ENCODE measurements around the gene NAE1.
"Not testable (repeated sequence)": the region's sequence is repeated elsewhere in the genome, so short reads cannot be mapped to it uniquely, and the experiment has no call there.

Gene NAE1

DNA sequence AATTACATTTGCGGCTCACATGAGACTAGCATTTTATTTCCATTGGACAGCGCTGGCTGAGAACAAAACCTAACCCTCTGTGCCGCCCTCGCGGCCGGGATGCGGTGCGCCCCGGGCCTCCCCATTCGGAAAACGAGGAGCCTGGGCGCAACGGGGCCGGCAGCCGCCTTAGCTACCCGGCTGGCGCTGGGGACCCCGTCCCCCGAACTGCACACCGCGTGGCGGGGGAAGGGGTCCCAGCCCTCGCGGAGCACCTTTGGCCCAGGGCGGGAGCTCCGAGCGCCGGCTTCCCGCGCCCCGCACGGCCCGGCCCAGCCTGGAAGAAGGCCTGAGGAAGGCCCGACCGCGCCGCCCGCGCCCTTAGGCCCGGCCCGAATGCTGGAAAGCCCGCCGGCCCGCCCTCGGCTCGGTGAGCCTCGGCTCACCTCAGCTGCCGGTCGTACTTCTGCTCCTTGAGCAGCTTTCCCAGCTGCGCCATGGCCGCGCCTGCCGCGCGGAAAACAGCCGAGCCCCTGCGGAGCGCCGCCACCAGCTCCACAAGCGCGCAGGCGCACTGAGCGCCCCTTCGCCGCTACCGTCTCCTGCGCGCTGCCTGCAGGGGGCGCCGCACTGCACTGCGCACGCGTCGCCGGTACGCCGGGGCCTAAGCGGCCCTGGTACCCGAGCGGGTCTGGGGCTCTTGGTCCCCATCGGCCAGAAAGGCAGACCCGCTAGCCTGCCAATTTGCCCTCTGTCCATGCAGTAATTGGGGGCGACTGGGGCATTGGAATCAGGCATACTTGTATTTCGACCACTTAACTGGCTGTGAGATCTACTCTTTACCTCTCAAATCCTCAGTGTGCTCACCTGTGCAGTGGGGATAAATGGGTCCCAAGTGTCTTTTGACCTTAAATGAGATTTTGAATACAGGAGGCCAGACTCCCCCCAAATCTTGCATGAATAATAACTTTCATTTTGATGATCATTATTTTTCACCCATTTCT is at the start of gene NAE1:
NAE1 (minus strand) TSS at position 555 of the 983 bp plus-strand sequence; CDS start at position 478, 77 bp downstream.
- H3K9me3 ChIP-seq (ENCODE audit: control insufficient read depth, low read length): no peaks in the 10 kb centered on the region
- peaks cover 7% of the 10 kb centered on the region for H3K4me1 ChIP-seq (ENCODE audit: control insufficient read depth, insufficient read depth, low read length)
- H3K4me3 ChIP-seq (ENCODE audit: low read length): peak within 1 kb of the TSS; percentile 44
- H3K27me3 ChIP-seq (ENCODE audit: control insufficient read depth, insufficient read depth, low read length): no peaks in the 10 kb centered on the region
- peak within 1 kb of the TSS; percentile 80 for H3K9ac ChIP-seq (ENCODE audit: low read length)
- H3K36me3 ChIP-seq (ENCODE audit: control insufficient read depth, insufficient read depth, low read length): no peaks in the 10 kb centered on the region

GRCh38 chr16:66878067-66878466 is 47.3 kb upstream of the NAE1 start:
- Histone ChIP-seq H3K4me3 (ENCODE audit: low read length) (no peak overlapping the region), H3K27me3 (ENCODE audit: control insufficient read depth, insufficient read depth, low read length) (no peaks in the 10 kb centered on the region), H3K4me1 (ENCODE audit: control insufficient read depth, insufficient read depth, low read length) (peaks cover 9% of the 10 kb centered on the region), H3K9ac (ENCODE audit: low read length) (no peak overlapping the region), H3K36me3 (ENCODE audit: control insufficient read depth, insufficient read depth, low read length) (no peaks in the 10 kb centered on the region), H3K9me3 (ENCODE audit: control insufficient read depth, low read length) (no peaks in the 10 kb centered on the region)

GRCh38 chr16:66874079-66874775 is 43.5 kb upstream of the NAE1 start:
- Histone ChIP-seq H3K9me3 (ENCODE audit: control insufficient read depth, low read length) (no peaks in the 10 kb centered on the region), H3K4me3 (ENCODE audit: low read length) (no peak overlapping the region), H3K9ac (ENCODE audit: low read length) (no peak overlapping the region), H3K27me3 (ENCODE audit: control insufficient read depth, insufficient read depth, low read length) (no peaks in the 10 kb centered on the region), H3K36me3 (ENCODE audit: control insufficient read depth, insufficient read depth, low read length) (no peaks in the 10 kb centered on the region), H3K4me1 (ENCODE audit: control insufficient read depth, insufficient read depth, low read length) (peaks cover 21% of the 10 kb centered on the region)

GRCh38 chr16:66873685-66874055 is 42.9 kb upstream of the NAE1 start:
- peaks cover 21% of the 10 kb centered on the region for H3K4me1 ChIP-seq (ENCODE audit: control insufficient read depth, insufficient read depth, low read length)
- H3K9ac ChIP-seq (ENCODE audit: low read length): no peak overlapping the region
- no peaks in the 10 kb centered on the region for H3K36me3 ChIP-seq (ENCODE audit: control insufficient read depth, insufficient read depth, low read length)
- no peak overlapping the region for H3K4me3 ChIP-seq (ENCODE audit: low read length)
- no peaks in the 10 kb centered on the region for H3K27me3 ChIP-seq (ENCODE audit: control insufficient read depth, insufficient read depth, low read length)
- H3K9me3 ChIP-seq (ENCODE audit: control insufficient read depth, low read length): no peaks in the 10 kb centered on the region

GRCh38 chr16:66872943-66873684 is 42.3 kb upstream of the NAE1 start:
- H3K27me3 ChIP-seq (ENCODE audit: control insufficient read depth, insufficient read depth, low read length): no peaks in the 10 kb centered on the region
- H3K4me3 ChIP-seq (ENCODE audit: low read length): no peak overlapping the region
- no peaks in the 10 kb centered on the region for H3K36me3 ChIP-seq (ENCODE audit: control insufficient read depth, insufficient read depth, low read length)
- H3K9ac ChIP-seq (ENCODE audit: low read length): peak overlapping the region; percentile 42
- no peaks in the 10 kb centered on the region for H3K9me3 ChIP-seq (ENCODE audit: control insufficient read depth, low read length)
- H3K4me1 ChIP-seq (ENCODE audit: control insufficient read depth, insufficient read depth, low read length): peaks cover 21% of the 10 kb centered on the region

DNA sequence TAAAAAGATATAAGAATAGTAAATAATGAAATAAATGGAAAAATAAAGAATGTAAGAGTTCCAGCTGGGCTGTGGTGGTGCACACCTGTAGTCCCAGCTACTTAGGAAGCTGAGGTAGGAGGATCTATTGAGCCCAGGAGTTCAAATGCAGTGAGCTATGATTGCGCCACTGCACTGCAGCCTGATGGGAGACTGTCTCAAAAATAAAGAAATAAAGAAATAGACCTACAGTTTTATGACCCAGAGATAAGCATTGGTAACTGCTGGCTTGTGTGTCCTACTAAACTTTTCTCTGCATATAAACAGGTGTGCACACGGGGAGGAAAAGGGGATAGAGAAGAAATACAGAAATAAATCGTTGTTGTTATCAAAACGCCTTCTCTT is 41.8 kb upstream of the NAE1 start:
- H3K4me3 ChIP-seq (ENCODE audit: low read length): no peak overlapping the region
- H3K36me3 ChIP-seq (ENCODE audit: control insufficient read depth, insufficient read depth, low read length): no peaks in the 10 kb centered on the region
- H3K9me3 ChIP-seq (ENCODE audit: control insufficient read depth, low read length): no peaks in the 10 kb centered on the region
- no peaks in the 10 kb centered on the region for H3K27me3 ChIP-seq (ENCODE audit: control insufficient read depth, insufficient read depth, low read length)
- no peak overlapping the region for H3K9ac ChIP-seq (ENCODE audit: low read length)
- H3K4me1 ChIP-seq (ENCODE audit: control insufficient read depth, insufficient read depth, low read length): peaks cover 21% of the 10 kb centered on the region

GRCh38 chr16:66871840-66872239 is 41.1 kb upstream of the NAE1 start:
- no peak overlapping the region for H3K9ac ChIP-seq (ENCODE audit: low read length)
- peaks cover 21% of the 10 kb centered on the region for H3K4me1 ChIP-seq (ENCODE audit: control insufficient read depth, insufficient read depth, low read length)
- no peaks in the 10 kb centered on the region for H3K9me3 ChIP-seq (ENCODE audit: control insufficient read depth, low read length)
- no peaks in the 10 kb centered on the region for H3K36me3 ChIP-seq (ENCODE audit: control insufficient read depth, insufficient read depth, low read length)
- H3K27me3 ChIP-seq (ENCODE audit: control insufficient read depth, insufficient read depth, low read length): no peaks in the 10 kb centered on the region
- H3K4me3 ChIP-seq (ENCODE audit: low read length): no peak overlapping the region

DNA sequence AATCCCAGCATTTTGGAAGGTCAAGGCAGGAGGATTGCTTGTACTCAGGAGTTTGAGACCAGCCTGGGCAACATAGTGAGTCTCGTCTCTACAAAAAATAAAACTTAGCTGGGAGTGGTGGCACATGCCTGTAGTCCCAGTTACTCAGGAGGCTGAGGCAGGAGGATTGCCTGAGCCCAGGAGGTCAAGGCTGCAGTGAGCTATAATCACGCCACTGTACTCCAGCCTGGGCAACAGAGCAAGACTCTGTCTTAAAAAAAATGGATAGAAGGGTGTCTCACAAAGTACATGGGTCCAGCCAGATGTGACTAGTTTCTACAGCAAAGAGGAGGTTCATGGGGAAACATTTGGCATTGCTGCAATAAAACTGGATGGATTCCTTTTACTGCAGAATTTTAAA is 40.6 kb upstream of the NAE1 start:
- not testable (repeated sequence) for H3K27me3 ChIP-seq (ENCODE audit: control insufficient read depth, insufficient read depth, low read length); H3K36me3 ChIP-seq (ENCODE audit: control insufficient read depth, insufficient read depth, low read length); H3K9me3 ChIP-seq (ENCODE audit: control insufficient read depth, low read length); H3K9ac ChIP-seq (ENCODE audit: low read length); H3K4me3 ChIP-seq (ENCODE audit: low read length)
- peaks cover 21% of the 10 kb centered on the region for H3K4me1 ChIP-seq (ENCODE audit: control insufficient read depth, insufficient read depth, low read length)

- Histone ChIP-seq H3K27me3 (ENCODE audit: control insufficient read depth, insufficient read depth, low read length) (no peaks in the 10 kb centered on the region), H3K36me3 (ENCODE audit: control insufficient read depth, insufficient read depth, low read length) (no peaks in the 10 kb centered on the region), H3K4me3 (ENCODE audit: low read length) (no peak overlapping the region), H3K9ac (ENCODE audit: low read length) (no peak overlapping the region), H3K4me1 (ENCODE audit: control insufficient read depth, insufficient read depth, low read length) (peaks cover 21% of the 10 kb centered on the region), H3K9me3 (ENCODE audit: control insufficient read depth, low read length) (no peaks in the 10 kb centered on the region)
These were observed 38.6 kb upstream of the NAE1 start for GRCh38 chr16:66869424-66869823.

GRCh38 chr16:66863707-66864106 is 32.9 kb upstream of the NAE1 start:
- Histone ChIP-seq H3K9me3 (ENCODE audit: control insufficient read depth, low read length) (no peaks in the 10 kb centered on the region), H3K4me1 (ENCODE audit: control insufficient read depth, insufficient read depth, low read length) (no peaks in the 10 kb centered on the region), H3K27me3 (ENCODE audit: control insufficient read depth, insufficient read depth, low read length) (no peaks in the 10 kb centered on the region), H3K4me3 (ENCODE audit: low read length) (no peak overlapping the region), H3K36me3 (ENCODE audit: control insufficient read depth, insufficient read depth, low read length) (no peaks in the 10 kb centered on the region), H3K9ac (ENCODE audit: low read length) (no peak overlapping the region)

GRCh38 chr16:66862023-66862520 is 31.3 kb upstream of the NAE1 start:
- no peaks in the 10 kb centered on the region for H3K9me3 ChIP-seq (ENCODE audit: control insufficient read depth, low read length)
- no peak overlapping the region for H3K9ac ChIP-seq (ENCODE audit: low read length)
- no peaks in the 10 kb centered on the region for H3K27me3 ChIP-seq (ENCODE audit: control insufficient read depth, insufficient read depth, low read length)
- no peaks in the 10 kb centered on the region for H3K4me1 ChIP-seq (ENCODE audit: control insufficient read depth, insufficient read depth, low read length)
- H3K36me3 ChIP-seq (ENCODE audit: control insufficient read depth, insufficient read depth, low read length): no peaks in the 10 kb centered on the region
- no peak overlapping the region for H3K4me3 ChIP-seq (ENCODE audit: low read length)
